HG03060 (cell line): ENCODE results near the gene ZBTB22.
"Not testable (repeated sequence)": the region's sequence is repeated elsewhere in the genome, so short reads cannot be mapped to it uniquely, and the experiment has no call there.

Source experiments
- ATAC-seq: cut with Tn5 transposase; IDR thresholded peaks from one replicate; pipeline ENCODE4 v1.9.1; 2021; ENCODE audit warnings: low read depth, moderate number of reproducible peaks; ENCODE audit not compliant: unreplicated experiment

The ZBTB22 gene, protein sequence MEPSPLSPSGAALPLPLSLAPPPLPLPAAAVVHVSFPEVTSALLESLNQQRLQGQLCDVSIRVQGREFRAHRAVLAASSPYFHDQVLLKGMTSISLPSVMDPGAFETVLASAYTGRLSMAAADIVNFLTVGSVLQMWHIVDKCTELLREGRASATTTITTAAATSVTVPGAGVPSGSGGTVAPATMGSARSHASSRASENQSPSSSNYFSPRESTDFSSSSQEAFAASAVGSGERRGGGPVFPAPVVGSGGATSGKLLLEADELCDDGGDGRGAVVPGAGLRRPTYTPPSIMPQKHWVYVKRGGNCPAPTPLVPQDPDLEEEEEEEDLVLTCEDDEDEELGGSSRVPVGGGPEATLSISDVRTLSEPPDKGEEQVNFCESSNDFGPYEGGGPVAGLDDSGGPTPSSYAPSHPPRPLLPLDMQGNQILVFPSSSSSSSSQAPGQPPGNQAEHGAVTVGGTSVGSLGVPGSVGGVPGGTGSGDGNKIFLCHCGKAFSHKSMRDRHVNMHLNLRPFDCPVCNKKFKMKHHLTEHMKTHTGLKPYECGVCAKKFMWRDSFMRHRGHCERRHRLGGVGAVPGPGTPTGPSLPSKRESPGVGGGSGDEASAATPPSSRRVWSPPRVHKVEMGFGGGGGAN

DNA sequence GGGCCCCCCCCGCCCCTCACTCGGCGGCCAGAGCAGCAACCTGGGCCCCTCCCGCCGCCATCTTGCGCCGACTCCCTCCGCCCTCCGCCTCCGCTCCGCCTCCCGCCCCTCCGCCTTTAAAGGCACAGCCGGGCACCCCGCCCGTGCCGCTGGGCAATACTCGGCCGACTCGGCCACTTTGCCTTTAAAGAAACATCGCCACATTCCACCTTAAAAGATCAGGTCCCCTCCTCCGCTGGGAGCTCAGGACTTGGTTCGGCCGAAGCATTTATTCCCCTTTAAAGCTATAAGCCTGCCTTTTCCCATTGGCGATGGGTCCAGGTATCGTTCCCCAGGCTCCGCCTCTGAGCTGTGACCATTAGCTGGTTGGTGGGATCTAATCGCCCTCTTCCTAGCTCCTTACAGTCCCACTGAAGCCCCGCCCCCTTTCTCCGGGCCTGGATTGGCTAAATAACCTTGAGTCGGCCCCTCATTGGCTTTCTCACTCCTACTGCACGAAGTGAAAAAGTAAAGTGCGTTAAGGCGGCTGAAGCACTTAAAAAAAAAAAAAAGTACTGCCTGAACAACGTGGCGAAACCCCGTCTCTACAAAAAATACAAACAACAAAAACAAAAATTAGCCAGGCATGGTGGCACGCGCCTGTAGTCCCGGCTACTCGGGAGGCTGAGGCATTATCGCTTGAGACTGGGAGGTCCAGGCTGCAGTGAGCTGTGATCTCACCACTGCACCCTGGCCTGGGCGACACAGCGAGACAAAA, at the start of gene ZBTB22:
ZBTB22 (minus strand) TSS at position 76 of the 757 bp plus-strand sequence. CDS start 828 bp downstream, outside the sequence.
- ATAC-seq, result peak; percentile 37

DNA sequence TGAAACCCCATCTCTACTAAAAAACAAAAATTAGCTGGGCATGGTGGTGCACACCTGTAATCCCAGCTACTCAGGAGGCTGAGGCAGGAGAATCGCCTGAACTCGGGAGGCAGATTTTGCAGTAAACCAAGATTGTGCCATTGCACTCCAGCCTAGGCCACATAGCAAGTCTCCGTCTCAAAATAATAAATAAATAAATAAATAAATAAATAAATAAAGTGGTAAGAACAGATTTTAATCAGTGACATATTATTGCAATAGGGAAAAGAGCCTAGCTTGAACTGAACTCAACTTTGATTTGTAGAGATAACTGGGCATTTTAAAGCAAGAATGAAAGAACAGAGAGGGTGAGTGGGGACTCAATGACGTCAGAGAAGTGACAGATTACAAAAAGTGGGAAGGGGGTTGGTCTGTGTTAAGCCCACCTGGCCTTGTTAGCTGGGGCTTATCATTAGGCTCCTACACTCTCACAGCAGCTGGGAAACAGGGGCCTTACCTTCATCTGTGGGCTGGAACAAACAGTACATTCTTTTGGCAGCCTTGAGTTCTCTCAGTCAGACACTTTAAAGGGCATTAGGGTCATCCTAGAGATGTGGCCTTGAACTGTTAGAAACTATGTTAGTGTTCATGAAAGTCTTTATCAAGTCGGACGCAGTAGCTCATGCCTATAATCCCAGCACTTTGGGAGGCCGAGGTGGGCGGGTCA, 49.6 kb upstream of the ZBTB22 start:
- ATAC-seq, result no peak

DNA sequence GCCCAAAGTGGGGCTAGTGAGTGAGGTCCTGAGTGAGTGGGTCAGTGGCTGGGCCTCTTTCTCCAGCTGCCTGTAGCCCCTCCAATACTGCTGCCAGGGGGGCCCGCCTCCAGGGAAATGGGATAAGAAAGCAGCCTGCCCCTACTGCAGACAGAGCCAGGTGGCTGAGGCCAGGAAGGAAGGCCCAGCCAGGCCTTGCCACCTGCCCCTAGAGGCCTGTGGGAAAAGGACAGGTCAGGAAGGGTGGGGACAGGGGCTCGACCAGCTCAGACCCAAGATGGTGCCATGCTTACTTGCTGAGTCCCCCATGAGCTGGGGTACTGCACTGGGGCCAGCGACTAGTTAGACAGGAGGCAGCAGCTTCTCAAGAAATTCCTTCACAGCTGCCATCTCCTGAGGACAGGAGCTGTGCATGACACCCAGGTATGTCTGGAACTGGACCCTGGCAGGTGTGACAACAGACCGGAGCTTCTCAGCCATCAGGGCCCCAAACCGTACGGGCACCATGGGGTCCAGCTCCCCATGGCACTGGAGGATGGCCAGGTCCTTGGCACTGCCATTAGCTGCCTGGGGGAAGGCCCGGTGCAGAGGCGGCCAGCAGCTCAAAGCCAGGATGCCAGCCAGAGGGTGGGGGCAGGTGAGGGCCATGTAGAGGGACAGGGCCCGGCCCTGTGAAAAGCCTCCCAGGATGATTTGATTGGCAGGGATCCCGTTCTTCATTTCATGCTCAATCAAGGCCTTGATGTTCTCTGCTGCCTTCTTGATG, 47.8 kb upstream of the ZBTB22 start:
- ATAC-seq, result not testable (repeated sequence)

DNA sequence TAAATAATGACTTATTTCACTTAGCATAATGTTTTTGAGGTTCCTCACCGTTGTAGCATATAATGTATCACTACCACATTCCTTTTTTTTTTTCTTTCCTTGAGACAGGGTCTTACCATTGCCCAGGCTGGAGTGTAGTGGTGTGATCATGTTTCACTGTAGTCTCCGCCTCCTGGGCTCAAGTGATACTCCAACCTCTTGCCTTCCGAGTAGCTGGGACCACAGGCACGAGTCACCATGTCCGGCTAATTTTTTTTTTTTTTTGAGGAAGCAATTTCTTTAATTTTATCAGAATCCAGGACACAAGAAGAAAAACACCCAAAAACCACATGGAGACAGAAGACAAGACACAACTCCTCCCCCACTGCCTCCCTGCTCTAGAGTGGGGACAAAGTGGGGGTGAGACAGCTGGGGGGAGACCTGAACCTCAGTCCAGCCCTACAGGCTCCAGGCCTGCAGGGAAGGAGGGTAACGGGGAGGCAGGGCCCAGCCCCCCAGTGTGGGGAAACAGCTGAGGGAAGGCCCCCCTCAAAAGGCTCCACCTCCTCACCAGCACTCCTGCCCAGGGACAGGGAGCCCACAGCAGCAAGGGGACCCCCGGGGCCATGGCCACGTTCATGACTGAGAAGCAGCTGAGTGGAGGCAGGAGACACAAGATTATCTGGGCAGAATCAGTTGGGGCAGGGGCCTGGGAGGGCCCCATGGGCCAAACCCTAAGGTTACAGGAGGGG, 47.1 kb upstream of the ZBTB22 start:
- ATAC-seq, result not testable (repeated sequence)

DNA sequence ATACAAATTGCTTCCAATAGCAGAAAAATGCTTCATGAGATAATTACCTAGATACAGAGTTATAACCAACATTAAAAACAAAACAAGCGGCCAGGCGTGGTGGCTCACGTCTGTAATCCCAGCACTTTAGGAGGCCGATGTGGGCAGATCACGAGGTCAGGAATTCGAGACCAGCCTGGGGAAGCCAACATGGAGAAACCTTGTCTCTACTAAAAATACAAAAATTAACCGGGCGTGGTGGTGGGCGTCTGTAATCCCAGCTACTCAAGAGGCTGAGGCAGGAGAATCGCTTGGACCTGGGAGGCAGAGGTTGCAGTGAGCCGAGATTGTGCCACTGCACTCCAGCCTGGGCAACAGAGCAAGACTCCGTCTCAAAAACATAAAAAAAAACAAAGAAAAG, 45.9 kb upstream of the ZBTB22 start:
- ATAC-seq, result not testable (repeated sequence)

DNA sequence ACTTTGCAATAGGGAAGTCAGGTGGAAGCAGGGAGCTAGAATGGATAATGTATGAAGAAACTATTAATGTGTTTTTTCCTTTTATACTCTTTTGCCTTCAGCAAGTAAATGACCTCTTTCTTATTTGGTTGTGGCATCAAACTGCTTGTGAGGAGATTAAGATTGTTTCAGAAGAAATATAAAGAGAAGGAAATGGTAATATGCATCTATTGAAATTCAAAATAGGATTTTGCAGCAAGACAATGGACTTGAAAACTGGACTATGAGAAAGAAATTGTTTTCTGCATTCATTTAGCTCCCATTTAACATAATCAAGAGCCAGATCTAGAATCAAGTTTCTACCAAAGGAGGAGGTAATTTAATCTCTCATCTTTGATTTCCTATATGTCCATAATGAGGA, 41.8 kb upstream of the ZBTB22 start:
- ATAC-seq, result no peak

DNA sequence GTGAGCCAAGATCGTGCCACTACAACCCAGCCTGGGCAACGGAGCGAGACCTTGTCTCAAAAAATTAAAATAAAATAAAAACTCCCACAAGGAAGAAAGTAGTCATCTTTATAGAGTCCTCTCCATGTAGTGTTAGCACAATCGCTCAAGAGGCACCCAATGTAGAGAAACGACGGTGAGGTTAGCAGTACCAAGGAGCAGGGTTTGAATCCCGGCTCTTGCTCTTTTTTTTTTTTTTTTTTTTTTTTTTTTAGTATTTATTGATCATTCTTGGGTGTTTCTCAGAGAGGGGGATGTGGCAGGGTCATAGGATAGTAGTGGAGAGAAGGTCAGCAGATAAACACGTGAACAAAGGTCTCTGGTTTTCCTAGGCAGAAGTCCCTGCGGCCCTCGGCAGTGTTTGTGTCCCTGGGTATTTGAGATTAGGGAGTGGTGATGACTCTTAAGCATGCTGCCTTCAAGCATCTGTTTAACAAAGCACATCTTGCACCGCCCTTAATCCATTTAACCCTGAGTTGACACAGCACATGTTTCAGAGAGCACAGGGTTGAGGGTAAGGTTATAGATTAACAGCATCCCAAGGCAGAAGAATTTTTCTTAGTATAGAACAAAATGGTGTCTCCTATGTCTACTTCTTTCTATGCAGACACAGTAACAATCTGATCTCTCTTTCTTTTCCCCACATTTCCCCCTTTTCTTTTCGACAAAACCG, 39.8 kb upstream of the ZBTB22 start:
- not testable (repeated sequence) for ATAC-seq

DNA sequence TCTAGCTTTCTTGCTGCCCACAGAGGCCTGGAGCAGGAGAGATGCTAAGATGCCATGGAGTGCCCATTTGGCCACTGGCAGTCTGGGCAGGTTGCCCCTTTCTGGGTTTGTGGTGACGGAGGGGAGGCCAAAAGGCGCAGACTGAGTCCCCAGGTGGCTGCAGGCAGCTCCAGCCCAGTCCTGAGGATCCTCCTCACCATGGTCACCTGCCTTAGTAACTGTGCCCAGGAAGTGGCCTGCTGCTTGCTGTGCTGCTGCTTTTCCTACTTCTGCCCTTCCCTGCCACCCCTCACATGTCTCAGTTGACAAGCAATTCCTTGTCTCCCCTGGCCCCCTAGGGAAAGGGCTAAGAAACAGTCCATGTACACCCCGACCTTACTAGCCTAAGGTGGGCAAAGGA, 38.8 kb upstream of the ZBTB22 start:
- ATAC-seq, result no peak

DNA sequence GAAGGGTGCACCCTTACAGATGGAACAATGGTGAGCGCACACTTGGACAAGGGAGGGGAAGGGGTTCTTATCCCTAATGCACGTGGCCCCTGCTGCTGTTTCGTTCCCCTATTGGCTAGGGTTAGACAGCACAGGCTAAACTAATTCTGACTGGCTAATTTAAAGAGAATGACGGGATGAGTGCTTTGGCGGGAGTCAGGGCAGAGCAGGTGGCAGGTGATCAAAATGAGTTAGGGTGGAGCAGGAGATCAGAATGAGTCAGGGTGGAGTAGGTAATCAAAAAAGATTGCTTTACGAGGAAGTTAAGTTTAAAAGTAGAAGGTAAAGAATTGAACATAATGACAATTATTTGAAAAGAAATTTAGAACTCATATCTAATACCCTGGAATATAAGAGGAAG, 38.3 kb upstream of the ZBTB22 start:
- ATAC-seq, result not testable (repeated sequence)

DNA sequence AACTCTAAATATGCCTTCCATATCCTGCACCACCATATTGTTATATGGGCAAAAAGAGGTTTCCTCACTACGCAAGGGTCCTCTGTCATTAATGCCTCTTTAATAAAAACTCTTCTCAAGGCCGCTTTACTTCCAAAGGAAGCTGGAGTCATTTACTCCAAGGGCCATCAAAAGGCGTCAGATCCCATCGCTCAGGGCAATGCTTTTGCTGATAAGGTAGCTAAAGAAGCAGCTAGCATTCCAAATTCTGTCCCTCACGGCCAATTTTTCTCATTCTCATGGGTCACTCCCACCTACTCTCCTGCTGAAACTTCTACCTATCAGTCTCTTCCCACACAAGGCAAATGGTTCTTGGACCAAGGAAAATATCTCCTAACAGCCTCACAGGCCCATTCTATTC, 30.3 kb upstream of the ZBTB22 start:
- ATAC-seq, result no peak

DNA sequence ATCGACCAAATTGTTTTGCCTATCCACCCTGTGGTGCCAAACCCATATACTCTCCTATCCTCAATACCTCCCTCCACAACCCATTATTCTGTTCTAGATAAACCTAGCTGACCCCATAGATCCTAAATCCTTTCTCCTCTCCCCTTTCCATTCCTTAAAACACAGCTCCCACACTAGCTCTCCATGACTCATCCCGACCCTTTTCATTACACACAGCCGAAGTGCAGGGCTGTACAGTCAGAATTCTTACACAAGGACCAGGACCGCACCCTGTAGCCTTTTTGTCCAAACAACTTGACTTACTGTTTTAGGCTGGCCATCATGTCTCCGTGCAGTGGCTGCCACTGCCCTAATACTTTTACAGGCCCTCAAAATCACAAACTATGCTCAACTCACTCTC, 29.4 kb upstream of the ZBTB22 start:
- ATAC-seq, result not testable (repeated sequence)

DNA sequence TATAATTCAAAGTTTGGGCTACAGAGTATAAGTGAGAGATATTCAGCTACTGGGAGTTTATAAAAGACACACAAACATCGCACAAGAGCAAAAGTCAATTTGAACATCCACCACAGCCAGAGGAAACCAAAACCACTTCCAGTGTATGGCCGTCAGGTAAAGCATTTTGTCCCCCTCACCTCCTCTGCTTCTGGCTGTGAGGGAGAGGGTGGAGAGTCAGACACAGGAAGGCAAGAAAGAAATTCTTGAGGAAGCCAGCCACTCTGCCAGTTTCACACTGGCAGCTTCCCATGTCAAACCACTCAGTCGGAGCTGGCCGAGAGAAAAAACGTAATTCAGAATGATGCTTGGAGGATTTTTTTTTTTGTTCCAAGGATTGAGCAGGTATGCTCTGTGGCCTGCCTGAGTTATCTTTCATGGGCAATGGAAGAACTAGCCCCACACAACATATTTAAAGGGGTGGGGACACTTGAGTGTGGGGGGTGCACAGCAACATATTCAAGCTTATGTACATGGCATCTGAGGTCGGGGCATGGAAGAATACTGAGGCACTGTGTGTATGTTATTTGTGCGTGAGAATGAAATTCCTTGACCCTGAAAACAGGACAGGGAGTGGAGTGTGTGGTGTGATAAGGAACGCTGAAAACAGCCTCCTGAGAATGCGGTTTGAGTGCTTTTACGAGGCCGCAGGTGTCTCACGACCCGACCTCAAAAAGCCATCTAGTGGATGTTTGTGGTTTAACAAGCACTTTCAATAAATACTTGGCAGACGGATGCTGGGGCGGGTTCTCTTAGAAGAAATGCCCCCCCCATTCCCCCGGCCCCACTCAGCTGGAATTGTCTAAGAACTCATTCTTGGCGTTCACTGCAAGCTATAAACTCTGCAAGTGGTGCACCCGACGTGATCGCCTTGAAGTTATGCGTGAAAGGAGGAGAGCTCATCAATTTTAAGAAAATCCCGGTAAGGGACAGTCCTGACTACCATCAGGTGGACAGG, 27.5 kb upstream of the ZBTB22 start:
- ATAC-seq, result no peak

DNA sequence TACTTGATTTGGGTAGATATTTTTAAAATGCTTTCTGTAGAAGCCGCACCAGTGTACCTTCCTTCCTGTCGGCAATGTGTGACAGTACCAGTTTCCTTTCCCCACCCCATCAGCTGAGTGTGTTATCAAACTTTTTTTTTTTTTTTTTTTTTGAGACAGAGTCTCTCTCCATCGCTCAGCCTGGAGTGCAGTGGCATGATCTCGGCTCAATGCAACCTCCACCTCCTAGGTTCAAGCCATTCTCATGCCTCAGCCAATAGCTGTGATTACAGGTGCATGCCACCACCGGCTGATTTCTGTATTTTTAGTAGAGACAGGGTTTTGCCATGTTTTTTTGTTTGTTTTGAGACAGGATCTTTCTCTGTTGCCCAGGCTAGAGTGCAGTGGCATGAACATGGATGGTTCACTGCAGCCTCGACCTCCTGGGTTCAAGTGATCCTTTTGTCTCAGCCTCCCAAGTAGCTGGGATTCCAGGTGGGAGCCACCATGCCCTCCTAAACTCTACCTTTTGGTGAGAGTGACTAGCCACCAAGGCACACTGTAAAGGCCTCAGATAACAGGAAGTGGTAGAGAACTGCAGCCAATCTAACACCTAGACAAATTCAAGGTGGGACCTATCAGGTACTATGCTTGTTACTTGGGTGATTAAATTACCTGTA, 26.5 kb upstream of the ZBTB22 start:
- no peak for ATAC-seq

DNA sequence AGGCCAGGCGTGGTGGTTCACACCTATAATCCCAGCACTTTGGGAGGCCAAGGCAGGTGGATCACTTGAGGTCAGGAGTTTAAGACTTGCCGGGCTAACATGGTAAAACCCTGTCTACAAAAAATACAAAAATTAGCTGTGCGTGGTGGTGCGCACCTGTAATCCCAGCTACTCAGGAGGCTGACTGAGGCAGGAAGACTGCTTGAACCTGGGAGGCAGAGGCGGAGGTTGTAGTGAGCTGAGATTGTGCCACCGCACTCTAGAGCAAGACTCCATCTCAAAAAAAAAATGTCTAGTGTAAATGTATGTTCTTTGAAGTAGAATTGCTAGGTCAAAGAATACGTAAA, 26.0 kb upstream of the ZBTB22 start:
- ATAC-seq, result not testable (repeated sequence)

DNA sequence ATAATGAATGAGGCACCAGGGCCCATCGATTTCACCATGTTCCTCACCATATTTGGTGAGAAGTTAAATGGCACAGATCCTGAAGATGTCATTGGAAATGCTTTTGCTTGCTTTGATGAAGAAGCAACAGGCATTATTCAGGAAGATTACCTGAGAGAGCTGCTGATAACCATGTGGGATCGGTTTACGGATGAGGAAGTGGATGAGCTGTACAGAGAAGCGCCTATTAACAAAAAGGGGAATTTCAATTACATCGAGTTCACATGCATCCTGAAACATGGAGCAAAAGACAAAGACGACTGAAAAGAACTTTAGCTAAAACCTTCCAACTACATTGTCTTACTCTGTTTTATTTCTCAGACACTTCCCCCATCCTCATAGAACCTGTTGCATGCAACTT, 21.6 kb upstream of the ZBTB22 start:
- ATAC-seq, result no peak

DNA sequence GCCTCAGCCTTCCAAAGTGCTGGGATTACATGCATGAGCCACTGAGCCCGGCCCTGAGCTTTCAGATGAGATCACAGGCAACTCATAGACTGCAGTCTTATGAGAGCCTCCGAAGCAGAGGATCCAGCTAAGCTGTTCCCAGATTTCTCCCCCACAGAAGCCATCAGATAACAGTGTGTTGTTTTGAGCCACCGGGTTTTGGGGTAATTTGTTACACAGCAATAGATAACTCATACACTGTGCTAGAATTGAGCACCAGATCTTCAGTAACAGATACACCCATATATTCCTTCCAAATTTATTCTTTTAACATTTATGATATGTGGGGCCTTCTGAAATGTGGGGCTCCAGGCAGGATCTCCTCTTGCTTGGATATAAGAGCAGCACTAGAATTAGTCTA, 19.0 kb upstream of the ZBTB22 start:
- no peak for ATAC-seq

DNA sequence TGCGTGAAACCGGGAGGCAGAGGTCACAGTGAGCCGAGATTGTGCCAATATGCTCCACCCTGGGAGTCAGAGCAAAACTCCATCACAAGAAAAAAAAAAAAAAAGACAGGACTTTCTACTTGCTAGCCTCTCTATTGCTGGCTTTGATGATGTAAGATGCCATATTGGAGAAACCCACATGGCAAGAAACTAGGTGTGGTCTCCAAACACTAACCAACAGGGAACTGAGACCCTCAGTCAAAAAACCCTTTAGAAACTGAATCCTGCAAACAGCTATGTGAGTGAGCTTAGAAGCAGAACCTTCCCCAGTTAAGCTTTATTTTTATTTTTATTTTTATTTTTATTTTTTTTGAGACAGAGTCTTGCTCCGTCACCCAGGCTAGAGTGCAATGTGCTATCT, 18.4 kb upstream of the ZBTB22 start:
- ATAC-seq, result no peak
